Fibroblast of lung (primary cell): Measurements from ENCODE around the gene KRTAP5-1. TPM values are rescaled to one million over a fixed set of nuclear protein-coding genes. Genes with fewer than 3 reads are reported as not detected.
"Not testable (repeated sequence)": the region's sequence is repeated elsewhere in the genome, so short reads cannot be mapped to it uniquely, and the experiment has no call there.

ENCODE experiments used
- DNase-seq, 2 donors: peaks; one replicate each; pipeline versions ENCODE4 v3.0.0 to v3.0.0-alpha.2; 2010; ENCODE audit warnings: low read depth in 2 of 2
- H2AFZ ChIP-seq: 2 replicates; pipeline ENCODE4 v1.5.1; 2012; ENCODE audit warnings: low read length, control low read depth, inconsistent platforms
- H3K27ac ChIP-seq: 2 replicates; pipeline ENCODE4 v1.5.1; 2011; ENCODE audit warnings: low read length, control low read depth; ENCODE audit not compliant: insufficient read depth
- H3K27me3 ChIP-seq: 2 replicates; pipeline ENCODE4 v1.5.1; 2011; ENCODE audit warnings: mild to moderate bottlenecking, low read length; ENCODE audit not compliant: control insufficient read depth, insufficient read depth
- H3K36me3 ChIP-seq: 2 replicates; pipeline ENCODE4 v1.5.1; 2011; ENCODE audit warnings: low read length; ENCODE audit not compliant: control insufficient read depth, insufficient read depth
- H3K4me1 ChIP-seq: 2 replicates; pipeline ENCODE4 v1.5.1; 2011; ENCODE audit warnings: low read length; ENCODE audit not compliant: control insufficient read depth, insufficient read depth; ENCODE audit errors: extremely low read depth
- H3K4me2 ChIP-seq: 2 replicates; pipeline ENCODE4 v1.5.1; 2011; ENCODE audit warnings: low read length, control low read depth; ENCODE audit not compliant: insufficient read depth; ENCODE audit errors: extremely low read depth
- H3K4me3 ChIP-seq, 4 experiments: fragments of 200-600 bp in 1 of 4; sonication (generic) in 1 of 4; replicated peaks in 1 of 4; 2 replicates each; pipeline ENCODE4 v1.5.1; 2011 to 2016; ENCODE audit warnings: low read length in 4 of 4, low read depth in 3 of 4, mild to moderate bottlenecking in 3 of 4, control low read depth in 2 of 4, inconsistent platforms in 1 of 4, mixed read lengths in 1 of 4; ENCODE audit not compliant: insufficient read depth in 1 of 4; ENCODE audit errors: control extremely low read depth in 1 of 4
- H3K79me2 ChIP-seq: 2 replicates; pipeline ENCODE4 v1.5.1; 2012; ENCODE audit warnings: mild to moderate bottlenecking, low read length, inconsistent platforms; ENCODE audit not compliant: control insufficient read depth, insufficient read depth
- H3K9ac ChIP-seq: 2 replicates; pipeline ENCODE4 v1.5.1; 2011; ENCODE audit warnings: mild to moderate bottlenecking, low read length, control low read depth; ENCODE audit not compliant: insufficient read depth
- H3K9me3 ChIP-seq: 2 replicates; pipeline ENCODE4 v1.5.1; 2012; ENCODE audit warnings: low read depth, low read length; ENCODE audit not compliant: control insufficient read depth, insufficient read depth
- H4K20me1 ChIP-seq: 2 replicates; pipeline ENCODE4 v1.5.1; 2011; ENCODE audit warnings: low read length; ENCODE audit not compliant: control insufficient read depth, insufficient read depth; ENCODE audit errors: extremely low read depth
- EZH2 ChIP-seq: IDR thresholded peaks from 2 replicates; pipeline ENCODE4 v1.5.1; 2012; ENCODE audit warnings: low read length, control low read depth, mild to moderate bottlenecking; ENCODE audit errors: missing control alignments
- polyA minus RNA-seq: library from RNA; depleted of rRNA, polyadenylated mRNA; stranded (reverse); fragments of >200 nt; gene quantifications from 2 replicates; pipeline ENCODE4 v1.2.3, GENCODE V29; 2011; ENCODE audit warnings: low replicate concordance
- polyA plus RNA-seq, 2 donors: library from polyadenylated mRNA; depleted of rRNA in 1 of 2; stranded (reverse) in 1 of 2; unstranded in 1 of 2; fragments of >200 nt; gene quantifications; 2 replicates each; pipeline ENCODE4 v1.2.1, GENCODE V29; 2011 to 2012; ENCODE audit warnings: missing spikeins in 1 of 2
- total RNA-seq: library from RNA; depleted of rRNA; stranded (reverse); fragments of >200 nt; gene quantifications from 2 replicates; pipeline ENCODE4 v1.2.1, GENCODE V29; 2014
- TF ChIP-seq, protein P1 (sequence below), 2 donors: IDR thresholded peaks in 1 of 2; conservative IDR thresholded peaks in 1 of 2; 1 replicate in 1 of 2; 2 replicates in 1 of 2; pipeline ENCODE4 v1.5.1; 2011 to 2012; ENCODE audit warnings: low read length in 2 of 2, control low read depth in 1 of 2, inconsistent platforms in 1 of 2, low read depth in 1 of 2, mild to moderate bottlenecking in 1 of 2

KRTAP5-1 gene, protein sequence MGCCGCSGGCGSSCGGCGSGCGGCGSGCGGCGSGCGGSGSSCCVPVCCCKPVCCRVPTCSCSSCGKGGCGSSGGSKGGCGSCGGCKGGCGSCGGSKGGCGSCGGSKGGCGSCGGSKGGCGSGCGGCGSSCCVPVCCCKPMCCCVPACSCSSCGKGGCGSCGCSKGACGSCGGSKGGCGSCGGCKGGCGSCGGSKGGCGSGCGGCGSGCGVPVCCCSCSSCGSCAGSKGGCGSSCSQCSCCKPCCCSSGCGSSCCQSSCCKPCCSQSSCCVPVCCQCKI
- total RNA-seq (not detected in 2 replicates), polyA plus RNA-seq (not detected in 2 replicates), polyA minus RNA-seq (not detected in 2 replicates)
- polyA plus RNA-seq (2012): not detected in 2 replicates

DNA sequence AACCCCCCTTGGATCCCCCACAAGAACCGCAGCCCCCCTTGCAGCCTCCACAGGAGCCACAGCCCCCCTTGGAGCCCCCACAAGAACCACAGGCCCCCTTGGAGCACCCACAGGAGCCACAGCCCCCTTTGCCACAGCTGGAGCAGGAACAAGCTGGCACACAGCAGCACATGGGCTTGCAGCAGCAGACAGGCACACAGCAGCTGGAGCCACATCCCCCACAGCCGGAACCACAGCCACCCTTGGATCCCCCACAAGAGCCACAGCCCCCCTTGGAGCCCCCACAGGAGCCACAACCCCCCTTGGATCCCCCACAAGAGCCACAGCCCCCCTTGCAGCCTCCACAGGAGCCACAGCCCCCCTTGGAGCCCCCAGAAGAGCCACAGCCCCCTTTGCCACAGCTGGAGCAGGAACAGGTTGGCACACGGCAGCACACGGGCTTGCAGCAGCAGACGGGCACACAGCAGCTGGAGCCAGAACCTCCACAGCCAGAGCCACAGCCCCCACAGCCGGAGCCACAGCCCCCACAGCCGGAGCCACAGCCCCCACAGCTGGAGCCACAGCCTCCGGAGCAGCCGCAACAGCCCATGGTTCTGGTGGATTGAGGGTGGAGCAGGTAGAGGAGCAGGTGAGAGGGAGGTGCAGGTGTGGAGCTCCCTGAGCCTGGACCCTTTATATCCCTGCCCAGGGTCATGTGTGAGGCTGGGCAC is at the start of gene KRTAP5-1:
Gene KRTAP5-1 (minus strand): TSS at position 623 of the 710 bp plus-strand sequence. CDS start 34 bp downstream, at position 589.
- not testable (repeated sequence) for H4K20me1 ChIP-seq, DNase-seq, H2AFZ ChIP-seq, H3K4me2 ChIP-seq, H3K27me3 ChIP-seq, H3K36me3 ChIP-seq, H3K4me3 ChIP-seq, H3K9ac ChIP-seq, H3K79me2 ChIP-seq, H3K4me1 ChIP-seq, H3K9me3 ChIP-seq, H3K27ac ChIP-seq

DNA sequence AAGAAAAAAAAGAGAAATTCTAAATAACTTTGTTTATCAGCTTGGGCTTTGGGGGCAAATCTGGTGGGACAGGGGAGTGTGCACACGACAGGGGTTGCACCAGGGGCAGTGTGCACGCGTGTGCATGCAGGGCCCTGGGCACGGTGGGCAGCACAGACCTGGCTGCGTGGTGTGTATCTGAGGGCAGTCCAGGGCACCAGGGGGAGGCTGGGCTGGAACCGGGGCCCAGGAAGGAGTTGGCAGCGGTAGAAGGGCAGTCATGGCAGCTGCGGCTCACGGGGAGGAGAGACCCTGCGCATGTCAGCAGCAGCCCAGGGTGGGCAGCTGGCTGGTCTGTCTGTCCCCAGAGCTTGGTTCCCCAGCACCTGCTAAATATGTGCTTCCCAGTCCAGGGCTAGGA is 48.8 kb upstream of the KRTAP5-1 start:
- Histone ChIP-seq H3K4me2 (no peak overlapping the region), H3K27ac (no peak overlapping the region), H3K27me3 (peaks cover 2% of the 10 kb centered on the region), H3K4me3 (no peak overlapping the region), H3K9ac (no peak overlapping the region), H2AFZ (no peak overlapping the region), H3K79me2 (no peaks in the 10 kb centered on the region), H3K36me3 (no peaks in the 10 kb centered on the region), H3K9me3 (no peaks in the 10 kb centered on the region), H4K20me1 (no peaks in the 10 kb centered on the region), H3K4me1 (no peaks in the 10 kb centered on the region)
- no peak for DNase-seq
- TF ChIP-seq, protein P1, sequence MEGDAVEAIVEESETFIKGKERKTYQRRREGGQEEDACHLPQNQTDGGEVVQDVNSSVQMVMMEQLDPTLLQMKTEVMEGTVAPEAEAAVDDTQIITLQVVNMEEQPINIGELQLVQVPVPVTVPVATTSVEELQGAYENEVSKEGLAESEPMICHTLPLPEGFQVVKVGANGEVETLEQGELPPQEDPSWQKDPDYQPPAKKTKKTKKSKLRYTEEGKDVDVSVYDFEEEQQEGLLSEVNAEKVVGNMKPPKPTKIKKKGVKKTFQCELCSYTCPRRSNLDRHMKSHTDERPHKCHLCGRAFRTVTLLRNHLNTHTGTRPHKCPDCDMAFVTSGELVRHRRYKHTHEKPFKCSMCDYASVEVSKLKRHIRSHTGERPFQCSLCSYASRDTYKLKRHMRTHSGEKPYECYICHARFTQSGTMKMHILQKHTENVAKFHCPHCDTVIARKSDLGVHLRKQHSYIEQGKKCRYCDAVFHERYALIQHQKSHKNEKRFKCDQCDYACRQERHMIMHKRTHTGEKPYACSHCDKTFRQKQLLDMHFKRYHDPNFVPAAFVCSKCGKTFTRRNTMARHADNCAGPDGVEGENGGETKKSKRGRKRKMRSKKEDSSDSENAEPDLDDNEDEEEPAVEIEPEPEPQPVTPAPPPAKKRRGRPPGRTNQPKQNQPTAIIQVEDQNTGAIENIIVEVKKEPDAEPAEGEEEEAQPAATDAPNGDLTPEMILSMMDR (conservative IDR thresholded peaks at IDR 0.05 in 1 of 2, IDR thresholded peaks at IDR 0.05 in 1 of 2; ENCODE audit: low read depth in 1 of 2, low read length in 2 of 2): no peak
- TF ChIP-seq EZH2: no peak

DNA sequence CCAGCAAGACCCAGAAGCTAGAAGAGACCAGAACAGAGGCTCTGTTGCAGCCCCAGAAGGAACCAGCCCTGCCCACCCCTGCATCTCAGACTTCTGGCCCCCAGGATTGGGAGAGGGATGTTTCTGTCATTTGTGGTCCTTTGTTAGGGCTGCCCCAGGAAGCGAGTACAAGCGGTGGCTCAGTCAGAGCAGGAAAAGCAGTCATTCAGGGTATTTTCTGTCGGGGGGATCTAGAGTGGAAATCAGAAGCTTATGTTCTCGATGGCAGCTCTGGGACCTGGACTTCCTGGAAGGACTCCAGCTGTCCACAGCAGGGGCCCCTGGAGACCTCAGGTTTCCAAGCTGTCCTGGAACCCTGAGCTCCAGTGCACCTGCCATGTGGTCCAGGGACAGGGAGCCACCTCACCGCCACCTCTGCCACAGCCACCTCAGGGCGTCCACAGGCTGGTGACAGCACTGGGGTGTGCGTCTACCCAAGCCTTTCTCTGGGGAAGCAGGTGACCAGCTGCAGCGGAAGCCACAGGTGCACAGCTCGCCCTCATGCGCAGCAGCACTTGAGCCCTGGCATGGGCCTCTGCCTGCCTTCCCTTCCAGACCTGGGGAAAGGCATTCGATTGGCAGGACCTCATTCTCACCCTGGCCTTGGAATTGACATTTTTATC is 47.1 kb upstream of the KRTAP5-1 start:
- Histone ChIP-seq H3K4me3 (no peak overlapping the region), H3K4me1 (no peaks in the 10 kb centered on the region), H3K9ac (no peak overlapping the region), H2AFZ (no peak overlapping the region), H4K20me1 (no peaks in the 10 kb centered on the region), H3K4me2 (no peak overlapping the region), H3K27me3 (peaks cover 2% of the 10 kb centered on the region), H3K36me3 (no peaks in the 10 kb centered on the region), H3K9me3 (no peaks in the 10 kb centered on the region), H3K27ac (no peak overlapping the region), H3K79me2 (no peaks in the 10 kb centered on the region)
- DNase-seq: no peak
- TF ChIP-seq, protein P1 (conservative IDR thresholded peaks at IDR 0.05 in 1 of 2, IDR thresholded peaks at IDR 0.05 in 1 of 2; ENCODE audit: low read depth in 1 of 2, low read length in 2 of 2): no peak
- no peak for TF ChIP-seq EZH2
